GM18498 (cell line): Measurements from ENCODE around the gene NXPE1.

Experiments used
- ATAC-seq: cut with Tn5 transposase; IDR thresholded peaks from one replicate; pipeline ENCODE4 v1.9.1; 2021; ENCODE audit warnings: mild to moderate bottlenecking, moderate library complexity; ENCODE audit not compliant: unreplicated experiment

NXPE1 gene

DNA sequence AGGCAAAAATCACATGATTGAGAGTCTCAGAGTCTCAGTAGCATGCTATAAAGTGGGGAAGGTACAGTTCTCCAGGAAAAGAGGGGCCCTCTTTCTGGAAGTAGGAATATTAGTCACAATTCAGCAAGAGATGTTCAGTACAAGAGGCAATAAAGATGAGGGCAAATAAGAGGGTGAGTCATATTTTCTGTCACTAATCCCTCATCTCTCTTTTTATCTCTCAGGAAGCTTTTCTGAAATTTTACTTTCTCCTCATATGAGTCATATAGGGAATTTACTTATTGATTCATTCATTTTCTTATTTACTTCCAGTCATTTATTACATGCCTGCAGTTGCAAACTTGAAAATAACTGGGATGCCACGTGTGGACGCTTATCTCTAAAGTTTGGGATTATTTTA, 3.4 kb upstream of the NXPE1 start:
- ATAC-seq = no peak

DNA sequence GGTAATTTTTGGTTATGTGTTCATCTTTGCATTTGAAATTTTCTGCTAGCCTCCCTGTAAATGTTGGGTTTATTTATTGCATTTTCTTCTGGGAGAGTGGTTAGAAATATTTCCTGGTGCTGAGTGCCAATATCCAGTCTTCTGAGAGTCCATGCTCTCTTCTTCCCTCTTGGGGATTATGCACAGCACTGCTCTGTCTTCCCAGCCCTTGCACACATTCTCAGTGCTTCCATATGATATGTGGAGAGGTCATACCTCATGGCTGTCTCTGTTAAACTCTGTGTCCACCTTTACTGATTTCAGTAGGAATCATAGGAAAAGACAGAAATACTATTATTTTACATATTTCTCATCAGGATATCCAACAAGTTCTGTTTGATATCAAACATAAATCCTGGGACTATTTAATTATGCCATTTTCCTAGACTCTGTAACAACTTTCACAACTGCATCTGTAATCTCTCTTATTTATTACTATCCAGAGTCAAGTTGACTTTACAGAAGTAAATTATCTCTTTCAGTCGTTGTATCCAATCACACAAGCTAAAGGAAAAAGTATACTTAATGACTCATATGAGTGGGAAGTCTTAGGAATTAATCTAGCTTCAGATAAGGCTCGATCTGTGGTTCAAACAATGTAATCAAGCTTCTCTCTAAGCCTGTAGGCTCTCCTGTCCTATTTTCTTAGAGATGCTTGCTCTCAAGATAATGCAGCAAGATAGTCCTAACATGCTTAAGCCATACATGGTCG, 2.7 kb upstream of the NXPE1 start:
- ATAC-seq = no peak

GRCh38 chr11:114556135-114556534, 3.5 kb downstream of the NXPE1 start:
- no peak for ATAC-seq

DNA sequence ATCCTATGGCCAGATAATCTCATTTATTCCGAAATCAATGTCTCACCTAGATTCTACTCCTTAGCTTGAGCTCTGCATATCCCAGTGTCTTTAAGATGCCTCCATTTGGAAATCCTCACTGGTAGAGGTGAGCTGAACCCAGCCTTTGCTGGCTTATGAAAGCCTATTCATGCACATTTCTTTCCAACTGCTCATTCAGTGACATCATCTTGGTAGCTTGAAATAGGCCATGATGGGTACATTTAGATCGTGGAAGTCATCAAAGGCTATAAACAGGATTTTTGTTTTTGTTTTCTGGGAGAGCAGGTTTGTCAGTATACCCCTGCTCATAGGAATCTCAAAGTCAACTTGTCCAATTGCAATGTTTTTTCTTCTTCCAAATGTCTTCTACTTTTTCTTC, 6.0 kb downstream of the NXPE1 start:
- ATAC-seq = no peak

DNA sequence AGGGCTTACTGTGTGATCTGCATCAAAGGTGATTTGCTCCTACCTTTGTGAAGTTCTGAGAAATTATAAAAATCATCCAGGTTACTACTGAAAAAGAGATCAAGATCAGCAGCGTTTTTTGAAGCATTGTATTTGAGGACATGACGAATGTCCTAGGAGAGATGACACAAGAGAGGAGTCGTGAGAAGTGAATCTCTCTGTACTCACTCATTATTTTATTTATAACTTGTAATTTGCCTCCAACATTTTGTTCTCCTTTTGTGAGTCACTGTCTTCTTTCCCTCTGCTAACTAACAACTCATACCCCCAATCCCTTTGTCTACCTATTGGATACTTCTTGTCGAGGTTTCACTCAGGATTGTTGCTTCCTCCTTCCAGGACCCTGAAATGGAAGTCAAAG, 8.6 kb downstream of the NXPE1 start:
- ATAC-seq = no peak

DNA sequence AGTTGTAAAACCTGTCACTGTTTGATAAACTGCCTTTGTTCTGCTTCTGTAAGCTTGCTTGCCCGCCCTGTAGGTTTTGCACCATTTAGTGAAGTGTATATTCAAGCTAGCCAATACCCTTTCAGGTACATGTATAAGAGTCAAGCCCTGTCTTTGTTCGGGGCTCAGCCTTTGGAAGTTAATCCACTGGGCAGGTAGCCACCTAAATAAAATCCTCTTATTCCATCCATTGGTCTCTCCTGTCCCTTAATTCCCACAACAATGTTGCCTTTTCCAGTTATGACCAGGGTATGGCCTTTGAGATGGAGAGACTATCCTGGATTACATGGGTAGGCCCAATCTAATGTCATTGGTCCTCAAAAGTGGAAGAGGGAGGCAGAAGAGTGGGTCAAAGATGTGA, 34.0 kb downstream of the NXPE1 start:
- ATAC-seq = no peak

GRCh38 chr11:114524122-114524521, 35.6 kb downstream of the NXPE1 start:
- ATAC-seq = no peak

GRCh38 chr11:114522818-114523217, 36.9 kb downstream of the NXPE1 start:
- ATAC-seq = no peak

DNA sequence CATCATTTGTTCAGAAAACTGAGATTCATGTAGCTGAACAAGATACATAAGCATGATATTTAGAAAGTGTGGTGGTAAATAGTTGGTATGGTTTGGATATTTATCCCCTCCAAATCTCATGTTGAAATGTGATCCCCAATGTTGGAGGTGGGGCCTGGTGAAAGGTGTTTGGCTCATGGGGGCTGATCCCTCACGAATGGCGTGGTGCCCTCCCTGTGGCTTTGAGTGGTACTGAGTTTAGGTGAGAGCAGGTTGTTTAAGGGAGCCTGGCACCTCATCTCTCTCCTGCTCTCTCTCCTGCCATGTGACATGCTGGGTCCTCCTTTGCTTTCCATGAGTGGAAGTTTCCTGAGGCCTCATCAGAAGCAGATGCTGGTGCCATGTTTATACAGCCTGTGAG, 48.1 kb downstream of the NXPE1 start:
- no peak for ATAC-seq

DNA sequence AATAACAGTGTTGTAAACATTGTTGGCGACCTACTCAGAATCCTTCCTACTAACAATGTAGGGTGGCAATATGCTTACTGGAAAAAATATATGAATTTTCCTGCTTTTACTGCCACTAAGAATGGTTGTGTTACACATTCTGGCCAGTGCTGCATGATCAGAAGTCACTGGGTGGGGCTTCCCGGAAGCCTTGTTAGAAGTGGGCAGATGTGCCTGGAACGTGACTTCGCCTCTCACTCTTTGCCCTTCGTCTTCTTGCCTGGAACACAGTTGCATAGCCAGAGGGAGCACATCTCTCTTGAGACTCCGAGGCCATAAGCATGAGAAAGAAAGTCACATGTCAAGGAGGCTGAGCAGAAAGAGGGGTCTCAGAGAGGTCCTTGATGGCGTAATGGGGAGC, 48.6 kb downstream of the NXPE1 start:
- no peak for ATAC-seq

- no peak for ATAC-seq
These were observed 57.8 kb downstream of the NXPE1 start for GRCh38 chr11:114501901-114502300.

- ATAC-seq = no peak
These were observed 59.9 kb downstream of the NXPE1 start for GRCh38 chr11:114499756-114500155.

GRCh38 chr11:114496915-114497314, 62.8 kb downstream of the NXPE1 start:
- no peak for ATAC-seq

DNA sequence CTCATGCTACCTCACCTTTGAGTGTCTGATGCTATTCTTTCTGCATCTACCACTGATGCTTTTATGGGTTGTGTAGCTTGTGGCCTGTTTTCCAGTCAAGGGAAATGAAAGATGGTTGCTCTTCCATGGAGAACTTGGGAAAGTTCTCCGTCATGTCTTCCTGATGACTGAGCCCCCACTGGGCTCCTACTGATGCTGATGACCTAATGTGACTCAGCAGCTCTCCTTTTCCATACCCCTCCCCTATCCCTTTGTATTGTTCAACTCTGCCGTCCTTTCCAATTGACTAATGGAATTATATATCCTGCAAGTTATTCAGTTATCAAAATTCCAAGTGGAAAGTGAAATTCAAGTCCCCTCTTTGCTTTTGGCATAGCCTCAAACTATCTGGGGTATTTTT, 75.8 kb downstream of the NXPE1 start:
- no peak for ATAC-seq

GRCh38 chr11:114482114-114482513, 77.6 kb downstream of the NXPE1 start:
- no peak for ATAC-seq

DNA sequence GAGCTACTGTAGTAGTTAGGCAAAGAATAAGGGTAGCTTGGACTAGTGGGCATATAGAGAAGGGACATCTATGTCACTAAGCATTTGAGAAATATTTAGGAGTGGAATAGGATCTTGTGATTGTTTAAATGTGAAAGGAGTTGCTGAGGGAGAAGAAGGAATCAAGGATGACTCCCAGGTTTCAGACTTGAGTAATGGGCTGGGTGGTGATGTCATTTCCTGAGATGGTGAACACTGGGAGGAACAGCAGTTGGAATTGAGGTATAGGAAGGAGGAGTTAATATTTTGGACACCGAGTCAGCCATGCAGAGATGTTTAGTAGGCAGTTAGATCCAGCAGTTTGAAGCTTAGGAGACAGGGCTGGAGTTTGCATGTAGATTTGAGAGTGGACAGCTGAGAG, 80.3 kb downstream of the NXPE1 start:
- ATAC-seq = no peak

- ATAC-seq = no peak
These were observed 80.9 kb downstream of the NXPE1 start for GRCh38 chr11:114478768-114479167.

GRCh38 chr11:114478001-114478410, 81.7 kb downstream of the NXPE1 start:
- ATAC-seq = no peak

GRCh38 chr11:114472661-114473060, 87.0 kb downstream of the NXPE1 start:
- ATAC-seq = no peak
